Measurements from ENCODE around the gene SPRYD7. TPM values are rescaled to one million over a fixed set of nuclear protein-coding genes. Genes with fewer than 3 reads are reported as not detected.

The SPRYD7 gene
- total and polyA plus RNA-seq, 2 of the 13 experiments (the other 11 are each of a cell fraction or from before 2014, with no cell fraction given) = 2.7 to 5.9 TPM

DNA sequence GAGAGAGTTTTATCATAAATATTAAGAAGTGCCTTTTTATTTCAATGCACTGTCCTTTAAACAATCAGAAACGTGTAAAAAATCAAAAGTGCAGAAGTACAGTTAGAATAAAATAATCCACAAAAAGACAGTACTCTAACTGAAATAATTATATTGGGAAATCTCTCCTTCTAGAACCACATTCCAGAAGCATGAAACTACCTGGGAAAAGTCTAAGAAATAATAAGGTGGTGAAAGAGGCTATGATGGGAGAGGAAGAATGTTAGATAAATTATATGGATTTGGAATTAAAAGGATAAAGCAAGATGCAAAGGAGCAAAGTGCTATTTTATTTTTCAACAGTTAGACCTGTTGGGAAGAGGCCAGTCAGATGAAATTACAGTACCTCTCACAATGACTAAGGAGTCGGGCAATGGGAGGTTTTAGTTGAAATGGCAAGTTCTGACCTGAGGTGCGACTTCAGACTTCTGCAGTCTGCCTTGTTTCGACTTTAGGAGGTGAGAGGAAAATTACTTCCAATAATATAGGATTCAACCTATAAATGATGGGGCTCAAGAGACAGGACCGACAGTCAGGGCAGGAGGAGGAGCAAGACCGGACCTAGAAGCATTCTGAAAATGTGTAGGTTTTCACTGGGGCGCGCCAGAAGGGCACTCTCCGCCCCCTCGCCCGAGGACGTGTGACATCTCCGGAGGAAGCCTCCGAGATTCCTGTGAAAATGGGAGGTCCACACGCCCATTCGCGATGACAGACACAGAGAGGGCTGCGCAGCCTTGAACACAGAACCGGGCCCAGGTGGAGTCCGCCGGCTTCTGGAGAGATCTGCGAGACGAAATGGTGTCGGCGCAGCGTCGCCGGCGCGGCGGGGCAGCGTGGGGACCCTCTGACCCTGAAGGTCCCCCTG lies 717 bp downstream of the SPRYD7 start (continued):
- TF ChIP-seq ZNF7 (CRISPR knock-in tag; IDR thresholded peaks at IDR 0.05) (no peak), POLR2A (IDR thresholded peaks at IDR 0.05; ENCODE audit: insufficient read depth in 1 of 2, low read depth in 2 of 2, low read length in 2 of 2) (no peak)

DNA sequence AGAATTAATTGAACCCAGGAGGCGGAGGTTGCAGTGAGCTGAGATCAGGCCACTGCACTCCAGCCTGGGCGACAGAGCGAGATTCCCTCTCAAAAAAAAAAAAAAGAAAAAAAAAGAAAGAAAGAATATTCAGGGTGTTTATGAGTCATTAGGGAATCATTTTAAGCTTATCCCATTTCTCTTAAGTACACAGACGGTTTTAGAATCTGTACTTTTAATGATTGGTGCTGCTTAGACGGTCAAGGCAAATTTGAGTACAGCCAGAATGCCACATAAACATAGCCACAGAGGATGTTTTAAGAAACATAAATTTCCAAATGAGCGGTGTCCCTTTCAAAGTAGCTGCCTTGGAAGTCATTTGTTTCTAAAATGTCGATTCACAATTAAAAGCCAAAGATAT lies 2.6 kb downstream of the SPRYD7 start:
- CTCF ChIA-PET (ENCODE audit: low intra/inter-chr PET ratio, low total read pairs) = no interaction called here
- H3K4me3 ChIP-seq (replicated peaks in 1 of 3; ENCODE audit: insufficient read depth in 1 of 3, low read depth in 2 of 3, low read length in 3 of 3) = no peak overlapping the region
- no peak for ATAC-seq
- WGBS (ENCODE audit: low lambda C conversion rate) = 93% methylated on average over 7 of the region's 7 CpGs
- FAIRE-seq = no peak
- no peak for DNase-seq (ENCODE audit: low spot score)
- H3K79me2 ChIP-seq (ENCODE audit: insufficient read depth, low read length) = peaks cover 7% of the 10 kb centered on the region
- intact Hi-C loops (cut with micrococcal nuclease; ENCODE audit: unreplicated experiment) = no loop called here
- no peak for TF ChIP-seq RAD51 (IDR thresholded peaks at IDR 0.05; ENCODE audit: borderline replicate concordance)
- TF ChIP-seq GTF3A (CRISPR knock-in tag; conservative IDR thresholded peaks at IDR 0.05) = no peak
- TF ChIP-seq ZFX (CRISPR knock-in tag; IDR thresholded peaks at IDR 0.05; ENCODE audit: low read depth) = no peak
- no peak for TF ChIP-seq REPIN1 (CRISPR knock-in tag; IDR thresholded peaks at IDR 0.05; ENCODE audit: borderline replicate concordance, low read depth)
- TF ChIP-seq ZNF549 (CRISPR knock-in tag; IDR thresholded peaks at IDR 0.05) = no peak
- no peak for TF ChIP-seq PBX2 (CRISPR knock-in tag; IDR thresholded peaks at IDR 0.05)
- TF ChIP-seq, protein P1, sequence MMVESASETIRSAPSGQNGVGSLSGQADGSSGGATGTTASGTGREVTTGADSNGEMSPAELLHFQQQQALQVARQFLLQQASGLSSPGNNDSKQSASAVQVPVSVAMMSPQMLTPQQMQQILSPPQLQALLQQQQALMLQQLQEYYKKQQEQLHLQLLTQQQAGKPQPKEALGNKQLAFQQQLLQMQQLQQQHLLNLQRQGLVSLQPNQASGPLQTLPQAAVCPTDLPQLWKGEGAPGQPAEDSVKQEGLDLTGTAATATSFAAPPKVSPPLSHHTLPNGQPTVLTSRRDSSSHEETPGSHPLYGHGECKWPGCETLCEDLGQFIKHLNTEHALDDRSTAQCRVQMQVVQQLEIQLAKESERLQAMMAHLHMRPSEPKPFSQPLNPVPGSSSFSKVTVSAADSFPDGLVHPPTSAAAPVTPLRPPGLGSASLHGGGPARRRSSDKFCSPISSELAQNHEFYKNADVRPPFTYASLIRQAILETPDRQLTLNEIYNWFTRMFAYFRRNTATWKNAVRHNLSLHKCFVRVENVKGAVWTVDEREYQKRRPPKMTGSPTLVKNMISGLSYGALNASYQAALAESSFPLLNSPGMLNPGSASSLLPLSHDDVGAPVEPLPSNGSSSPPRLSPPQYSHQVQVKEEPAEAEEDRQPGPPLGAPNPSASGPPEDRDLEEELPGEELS (CRISPR knock-in tag; IDR thresholded peaks at IDR 0.05) = no peak
- TF ChIP-seq ZZZ3 (CRISPR knock-in tag; IDR thresholded peaks at IDR 0.05; ENCODE audit: borderline replicate concordance) = no peak
- H4K20me1 ChIP-seq (ENCODE audit: insufficient read depth, low read length) = no peaks in the 10 kb centered on the region
- POLR2A ChIA-PET = no interaction called here
- H3K9me3 ChIP-seq (ENCODE audit: low read length) = no peaks in the 10 kb centered on the region
- H3K4me1 ChIP-seq (ENCODE audit: insufficient read depth, low read length) = peaks cover 30% of the 10 kb centered on the region
- no peak overlapping the region for H3K4me2 ChIP-seq (ENCODE audit: low read depth, low read length)
- H3K36me3 ChIP-seq (replicated peaks in 1 of 2; ENCODE audit: control insufficient read depth in 1 of 2, insufficient read depth in 2 of 2, low read length in 2 of 2) = no peaks in the 10 kb centered on the region
- H3K27ac ChIP-seq (ENCODE audit: extremely low read length, insufficient read depth, low read length) = no peak overlapping the region
- no peaks in the 10 kb centered on the region; a peak in 1 of 5 replicates for H3K27me3 ChIP-seq (ENCODE audit: control insufficient read depth in 1 of 2, insufficient read depth in 2 of 2, low read length in 2 of 2)
- no TSS peak for BruUV-seq (replicated peaks)
- in situ Hi-C loops (cut with HindIII; ENCODE audit: extremely low pct_ligation_motif_present, low pct_unique_long_range_greater_than_20kb) = no loop called here
- no peak overlapping the region for H2AFZ ChIP-seq (ENCODE audit: low read length)
- H3K9ac ChIP-seq (ENCODE audit: insufficient read depth, low read depth, low read length) = no peak overlapping the region
